ENCODE measurements around the gene NOLC1. TPM values are rescaled to one million over a fixed set of nuclear protein-coding genes. Genes with fewer than 3 reads are reported as not detected.

NOLC1 gene
- total and polyA plus RNA-seq, 2 of the 13 experiments (the other 11 are each of a cell fraction or from before 2014, with no cell fraction given): 50.6 to 81.0 TPM

- TF ChIP-seq ZNF574 (CRISPR knock-in tag; IDR thresholded peaks at IDR 0.05) (peak; percentile 48), SNAPC2 (CRISPR knock-in tag; IDR thresholded peaks at IDR 0.05) (peak; percentile 62; the same call in 1 of the 2 replicates), ZNF781 (CRISPR knock-in tag; IDR thresholded peaks at IDR 0.05; ENCODE audit: borderline replicate concordance, not compliant biosample characterization) (no peak), ZNF556 (CRISPR knock-in tag; IDR thresholded peaks at IDR 0.05; ENCODE audit: borderline replicate concordance) (0 out of 2 replicates have a peak, but pooled peaks have one; percentile 21), NCOA2 (CRISPR knock-in tag; IDR thresholded peaks at IDR 0.05) (peak; percentile 25; the same call in 1 of the 2 replicates), PAWR (CRISPR knock-in tag; IDR thresholded peaks at IDR 0.05; ENCODE audit: borderline replicate concordance) (no peak), ZNF326 (CRISPR knock-in tag; IDR thresholded peaks at IDR 0.05; ENCODE audit: borderline replicate concordance) (no peak), MYNN (CRISPR knock-in tag; IDR thresholded peaks at IDR 0.05; ENCODE audit: low read depth) (no peak)
- TF ChIP-seq, protein P1, sequence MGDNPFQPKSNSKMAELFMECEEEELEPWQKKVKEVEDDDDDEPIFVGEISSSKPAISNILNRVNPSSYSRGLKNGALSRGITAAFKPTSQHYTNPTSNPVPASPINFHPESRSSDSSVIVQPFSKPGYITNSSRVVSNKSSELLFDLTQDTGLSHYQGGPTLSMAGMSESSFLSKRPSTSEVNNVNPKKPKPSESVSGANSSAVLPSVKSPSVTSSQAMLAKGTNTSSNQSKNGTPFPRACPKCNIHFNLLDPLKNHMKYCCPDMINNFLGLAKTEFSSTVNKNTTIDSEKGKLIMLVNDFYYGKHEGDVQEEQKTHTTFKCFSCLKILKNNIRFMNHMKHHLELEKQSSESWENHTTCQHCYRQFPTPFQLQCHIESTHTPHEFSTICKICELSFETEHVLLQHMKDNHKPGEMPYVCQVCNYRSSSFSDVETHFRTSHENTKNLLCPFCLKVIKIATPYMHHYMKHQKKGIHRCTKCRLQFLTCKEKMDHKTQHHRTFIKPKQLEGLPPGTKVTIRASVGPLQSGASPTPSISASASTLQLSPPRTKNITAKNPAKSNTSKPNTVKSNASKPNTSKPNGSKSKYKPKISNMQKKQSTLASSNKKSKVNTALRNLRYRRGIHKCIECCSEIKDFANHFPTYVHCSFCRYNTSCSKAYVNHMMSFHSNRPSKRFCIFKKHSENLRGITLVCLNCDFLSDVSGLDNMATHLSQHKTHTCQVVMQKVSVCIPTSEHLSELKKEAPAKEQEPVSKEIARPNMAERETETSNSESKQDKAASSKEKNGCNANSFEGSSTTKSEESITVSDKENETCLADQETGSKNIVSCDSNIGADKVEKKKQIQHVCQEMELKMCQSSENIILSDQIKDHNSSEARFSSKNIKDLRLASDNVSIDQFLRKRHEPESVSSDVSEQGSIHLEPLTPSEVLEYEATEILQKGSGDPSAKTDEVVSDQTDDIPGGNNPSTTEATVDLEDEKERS (CRISPR knock-in tag; IDR thresholded peaks at IDR 0.05): 0 out of 2 replicates have a peak, but pooled peaks have one; percentile 27
- TF ChIP-seq, protein P2, sequence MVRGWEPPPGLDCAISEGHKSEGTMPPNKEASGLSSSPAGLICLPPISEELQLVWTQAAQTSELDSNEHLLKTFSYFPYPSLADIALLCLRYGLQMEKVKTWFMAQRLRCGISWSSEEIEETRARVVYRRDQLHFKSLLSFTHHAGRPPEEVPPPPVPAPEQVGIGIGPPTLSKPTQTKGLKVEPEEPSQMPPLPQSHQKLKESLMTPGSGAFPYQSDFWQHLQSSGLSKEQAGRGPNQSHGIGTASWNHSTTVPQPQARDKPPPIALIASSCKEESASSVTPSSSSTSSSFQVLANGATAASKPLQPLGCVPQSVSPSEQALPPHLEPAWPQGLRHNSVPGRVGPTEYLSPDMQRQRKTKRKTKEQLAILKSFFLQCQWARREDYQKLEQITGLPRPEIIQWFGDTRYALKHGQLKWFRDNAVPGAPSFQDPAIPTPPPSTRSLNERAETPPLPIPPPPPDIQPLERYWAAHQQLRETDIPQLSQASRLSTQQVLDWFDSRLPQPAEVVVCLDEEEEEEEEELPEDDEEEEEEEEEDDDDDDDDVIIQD (CRISPR knock-in tag; IDR thresholded peaks at IDR 0.05; ENCODE audit: low read depth): no peak
- TF ChIP-seq, protein P3, sequence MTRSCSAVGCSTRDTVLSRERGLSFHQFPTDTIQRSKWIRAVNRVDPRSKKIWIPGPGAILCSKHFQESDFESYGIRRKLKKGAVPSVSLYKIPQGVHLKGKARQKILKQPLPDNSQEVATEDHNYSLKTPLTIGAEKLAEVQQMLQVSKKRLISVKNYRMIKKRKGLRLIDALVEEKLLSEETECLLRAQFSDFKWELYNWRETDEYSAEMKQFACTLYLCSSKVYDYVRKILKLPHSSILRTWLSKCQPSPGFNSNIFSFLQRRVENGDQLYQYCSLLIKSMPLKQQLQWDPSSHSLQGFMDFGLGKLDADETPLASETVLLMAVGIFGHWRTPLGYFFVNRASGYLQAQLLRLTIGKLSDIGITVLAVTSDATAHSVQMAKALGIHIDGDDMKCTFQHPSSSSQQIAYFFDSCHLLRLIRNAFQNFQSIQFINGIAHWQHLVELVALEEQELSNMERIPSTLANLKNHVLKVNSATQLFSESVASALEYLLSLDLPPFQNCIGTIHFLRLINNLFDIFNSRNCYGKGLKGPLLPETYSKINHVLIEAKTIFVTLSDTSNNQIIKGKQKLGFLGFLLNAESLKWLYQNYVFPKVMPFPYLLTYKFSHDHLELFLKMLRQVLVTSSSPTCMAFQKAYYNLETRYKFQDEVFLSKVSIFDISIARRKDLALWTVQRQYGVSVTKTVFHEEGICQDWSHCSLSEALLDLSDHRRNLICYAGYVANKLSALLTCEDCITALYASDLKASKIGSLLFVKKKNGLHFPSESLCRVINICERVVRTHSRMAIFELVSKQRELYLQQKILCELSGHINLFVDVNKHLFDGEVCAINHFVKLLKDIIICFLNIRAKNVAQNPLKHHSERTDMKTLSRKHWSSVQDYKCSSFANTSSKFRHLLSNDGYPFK (CRISPR knock-in tag; IDR thresholded peaks at IDR 0.05; ENCODE audit: borderline replicate concordance): 0 out of 2 replicates have a peak, but pooled peaks have one; percentile 63
- TF ChIP-seq, protein P4, sequence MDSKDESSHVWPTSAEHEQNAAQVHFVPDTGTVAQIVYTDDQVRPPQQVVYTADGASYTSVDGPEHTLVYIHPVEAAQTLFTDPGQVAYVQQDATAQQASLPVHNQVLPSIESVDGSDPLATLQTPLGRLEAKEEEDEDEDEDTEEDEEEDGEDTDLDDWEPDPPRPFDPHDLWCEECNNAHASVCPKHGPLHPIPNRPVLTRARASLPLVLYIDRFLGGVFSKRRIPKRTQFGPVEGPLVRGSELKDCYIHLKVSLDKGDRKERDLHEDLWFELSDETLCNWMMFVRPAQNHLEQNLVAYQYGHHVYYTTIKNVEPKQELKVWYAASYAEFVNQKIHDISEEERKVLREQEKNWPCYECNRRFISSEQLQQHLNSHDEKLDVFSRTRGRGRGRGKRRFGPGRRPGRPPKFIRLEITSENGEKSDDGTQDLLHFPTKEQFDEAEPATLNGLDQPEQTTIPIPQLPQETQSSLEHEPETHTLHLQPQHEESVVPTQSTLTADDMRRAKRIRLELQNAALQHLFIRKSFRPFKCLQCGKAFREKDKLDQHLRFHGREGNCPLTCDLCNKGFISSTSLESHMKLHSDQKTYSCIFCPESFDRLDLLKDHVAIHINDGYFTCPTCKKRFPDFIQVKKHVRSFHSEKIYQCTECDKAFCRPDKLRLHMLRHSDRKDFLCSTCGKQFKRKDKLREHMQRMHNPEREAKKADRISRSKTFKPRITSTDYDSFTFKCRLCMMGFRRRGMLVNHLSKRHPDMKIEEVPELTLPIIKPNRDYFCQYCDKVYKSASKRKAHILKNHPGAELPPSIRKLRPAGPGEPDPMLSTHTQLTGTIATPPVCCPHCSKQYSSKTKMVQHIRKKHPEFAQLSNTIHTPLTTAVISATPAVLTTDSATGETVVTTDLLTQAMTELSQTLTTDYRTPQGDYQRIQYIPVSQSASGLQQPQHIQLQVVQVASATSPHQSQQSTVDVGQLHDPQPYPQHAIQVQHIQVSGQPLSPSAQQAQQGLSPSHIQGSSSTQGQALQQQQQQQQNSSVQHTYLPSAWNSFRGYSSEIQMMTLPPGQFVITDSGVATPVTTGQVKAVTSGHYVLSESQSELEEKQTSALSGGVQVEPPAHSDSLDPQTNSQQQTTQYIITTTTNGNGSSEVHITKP (CRISPR knock-in tag; IDR thresholded peaks at IDR 0.05; ENCODE audit: low read depth): peak; percentile 25; the same call in 1 of the 2 replicates
These were observed 34.6 kb upstream of the NOLC1 start (continued) for GRCh38 chr10:102117391-102118159.

Data from HepG2 (cell line).